Ovary (tissue), 9 donors: ENCODE results near the gene OSBPL5. TPM values are rescaled to one million over a fixed set of nuclear protein-coding genes. Genes with fewer than 3 reads are reported as not detected.

Source experiments
- DNase-seq, 5 donors: peaks; one replicate each; pipeline ENCODE4 v3.0.0-alpha.2; 2019 to 2020
- H3K27ac ChIP-seq, 2 donors: fragments of 200-600 bp; one replicate each; pipeline versions ENCODE4 v1.5.1 to v1.8.0; 2019 to 2022
- H3K27me3 ChIP-seq: fragments of 200-600 bp; one replicate; pipeline ENCODE4 v1.8.0; 2022
- H3K36me3 ChIP-seq: fragments of 200-600 bp; sonication (generic); one replicate; pipeline ENCODE4 v1.5.1; 2019
- H3K4me1 ChIP-seq: one replicate; pipeline ENCODE4 v1.8.1; 2013; ENCODE audit warnings: mild to moderate bottlenecking, moderate library complexity; ENCODE audit not compliant: insufficient read depth
- H3K4me3 ChIP-seq: fragments of 200-600 bp; sonication (generic); one replicate; pipeline ENCODE4 v1.5.1; 2017
- H3K9me3 ChIP-seq, 2 donors: fragments of 200-600 bp in 1 of 2; sonication (generic) in 1 of 2; one replicate each; pipeline versions ENCODE4 v1.5.1 to v1.8.1; 2013 to 2019; ENCODE audit warnings: mild to moderate bottlenecking in 1 of 2, moderate library complexity in 1 of 2
- CTCF ChIP-seq, 3 donors: fragments of 450-650 bp in 2 of 3; fragments of 200-600 bp in 1 of 3; IDR thresholded peaks; one replicate each; pipeline versions ENCODE4 v1.5.1 to v1.8.0; 2016 to 2022; ENCODE audit warnings: antibody characterized with exemption in 3 of 3, mild to moderate bottlenecking in 1 of 3
- EP300 ChIP-seq: sonication (generic); formaldehyde crosslinking; IDR thresholded peaks from one replicate; pipeline ENCODE4 v1.6.1; 2017; ENCODE audit warnings: antibody characterized with exemption
- POLR2A ChIP-seq: fragments of 450-650 bp; IDR thresholded peaks from one replicate; pipeline ENCODE4 v1.6.1; 2017; ENCODE audit warnings: antibody characterized with exemption, mild to moderate bottlenecking, moderate library complexity
- WGBS, 3 donors: extraction: QIAGEN DNeasy Blood & Tissue Kit in 1 of 3; methylation state at CpG; one replicate each; pipeline versions ENCODE4 v1.1.5 to v1.1.7; 2013 to 2017; 5-methylcytosine and 5-hydroxymethylcytosine counted together
- intact Hi-C, 4 donors: fragments of 100-400 bp; cut with DNase I; formaldehyde crosslinking; loops; one replicate each; pipeline versions ENCODE4 v1.11.0 to v1.15.1; 2022 to 2023
- polyA plus RNA-seq, 2 donors: library from polyadenylated mRNA; stranded (reverse); fragments of 200-250 nt in 1 of 2; fragments of 350-450 nt in 1 of 2; fragmentation: Illumina TruSeq in 1 of 2; extraction: RNeasy Lipid Tissue Mini Kit (QIAGEN cat#74804) in 1 of 2; gene quantifications; one replicate each; pipeline ENCODE4 v1.2.3, GENCODE V29; 2013 to 2014
- total RNA-seq, 7 donors: library from RNA; depleted of rRNA in 2 of 7; stranded (reverse); fragments of >200 nt in 2 of 7; fragmentation: NEBNext Ultra II Directional in 3 of 7; extraction: Animal tissue kit (Norgen Biotek cat#: 25700) in 3 of 7; gene quantifications; one replicate each; pipeline versions ENCODE4 v1.1.0 to v1.2.4, GENCODE V29; 2016 to 2023
- donor health status: DM: no; HTN: no; CAD: no; lungs with moderate emphysema.
- donor health status: DM: no; HTN: no; CAD: no.
- donor health status: Bipolar disorder and iron deficiency.
- donor health status: DM: yes; HTN: yes; CAD: no.
- donor health status: DM: no; HTN: no; CAD: no.
- donor health status: DM: yes; HTN: yes; CAD: no.

Gene OSBPL5
- total and polyA plus RNA-seq, 9 donors = 3.0 to 41.0 (median 23.3) TPM

- Histone ChIP-seq H3K27ac (no peak overlapping the region), H3K27me3 (no peaks in the 10 kb centered on the region), H3K4me3 (no peak overlapping the region), H3K36me3 (no peaks in the 10 kb centered on the region), H3K9me3 (no peaks in the 10 kb centered on the region), H3K4me1 (no peaks in the 10 kb centered on the region)
- intact Hi-C loops = no loop called here
- TF ChIP-seq EP300 (no peak), CTCF (IDR thresholded peaks at IDR 0.05) (no peak), POLR2A (no peak)
- WGBS, 3 donors = 81 to 88% (median 87%) methylated on average over 15 of the region's 15 CpGs
- no peak for DNase-seq
These were observed 33.7 kb upstream of the OSBPL5 start for GRCh38 chr11:3198815-3199214.

GRCh38 chr11:3197878-3198528 is 32.9 kb upstream of the OSBPL5 start:
- no peak overlapping the region for H3K4me3 ChIP-seq
- no peak overlapping the region for H3K27ac ChIP-seq
- DNase-seq = no peak
- H3K36me3 ChIP-seq = no peaks in the 10 kb centered on the region
- WGBS, 3 donors = 78 to 84% (median 83%) methylated on average over 8 of the region's 8 CpGs
- H3K4me1 ChIP-seq = no peaks in the 10 kb centered on the region
- H3K27me3 ChIP-seq = no peaks in the 10 kb centered on the region
- intact Hi-C loops = no loop called here
- no peaks in the 10 kb centered on the region for H3K9me3 ChIP-seq
- TF ChIP-seq POLR2A = no peak
- no peak for TF ChIP-seq EP300
- no peak for TF ChIP-seq CTCF (IDR thresholded peaks at IDR 0.05)

- H3K27me3 ChIP-seq = no peaks in the 10 kb centered on the region
- H3K36me3 ChIP-seq = no peaks in the 10 kb centered on the region
- intact Hi-C loops = no loop called here
- no peak overlapping the region for H3K4me3 ChIP-seq
- no peaks in the 10 kb centered on the region for H3K9me3 ChIP-seq
- TF ChIP-seq POLR2A (no peak), EP300 (no peak), CTCF (IDR thresholded peaks at IDR 0.05) (no peak)
- no peaks in the 10 kb centered on the region for H3K4me1 ChIP-seq
- H3K27ac ChIP-seq = no peak overlapping the region
- peak in 1 of 5 donors; percentile 5 for DNase-seq
- WGBS, 3 donors = 82 to 88% (median 86%) methylated on average over 9 to 11 of the region's 11 CpGs
These were observed 32.1 kb upstream of the OSBPL5 start for GRCh38 chr11:3197044-3197695.

DNA sequence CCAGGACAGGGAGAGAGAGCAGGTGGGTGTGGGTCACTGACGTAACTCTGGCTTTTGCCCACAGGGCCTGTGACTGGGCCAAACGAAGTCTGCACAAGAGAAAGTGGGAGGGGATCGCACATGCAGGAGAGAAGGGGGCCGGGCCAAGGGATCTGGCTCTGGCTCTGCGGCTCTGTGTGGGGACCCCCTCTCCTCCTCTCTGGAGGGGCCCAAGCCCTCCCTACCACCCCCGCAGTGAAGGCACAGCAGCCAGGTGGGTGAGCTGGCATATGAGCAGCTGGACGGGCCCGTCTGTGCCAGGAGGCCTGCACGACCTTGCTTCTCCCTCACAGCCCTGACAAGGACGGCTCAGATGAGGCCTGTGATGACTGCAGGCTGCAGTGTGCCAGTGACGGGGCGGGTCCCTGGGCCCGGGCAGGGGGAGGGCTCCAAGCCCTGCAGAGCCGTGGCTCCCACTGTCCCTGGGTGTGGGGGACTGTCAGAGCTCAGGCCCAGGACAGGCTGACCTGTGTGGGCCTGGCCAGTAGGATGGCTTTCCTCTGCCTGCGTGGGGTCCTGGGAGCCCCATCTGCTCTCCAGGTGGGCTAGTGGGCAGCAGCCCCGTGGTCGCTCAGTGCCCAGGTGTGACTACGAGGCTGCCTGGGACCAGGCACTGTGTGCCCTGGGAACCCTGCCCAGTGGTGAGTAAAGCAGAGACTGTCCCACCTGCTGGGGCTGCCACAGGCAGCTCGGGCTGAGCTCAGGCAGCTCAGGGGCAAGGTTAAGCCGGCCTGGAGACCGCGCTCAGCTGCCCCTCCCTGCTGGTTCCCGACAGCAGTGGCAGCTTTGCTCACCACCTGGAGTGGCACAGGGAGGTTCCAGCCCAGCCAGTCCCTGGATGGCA is 31.3 kb upstream of the OSBPL5 start:
- H3K4me3 ChIP-seq = no peak overlapping the region
- TF ChIP-seq POLR2A (no peak), CTCF (IDR thresholded peaks at IDR 0.05) (no peak), EP300 (no peak)
- 65 to 73% (median 72%) methylated on average over 12 to 23 of the region's 23 CpGs for WGBS, 3 donors
- no peak for DNase-seq
- H3K4me1 ChIP-seq = no peaks in the 10 kb centered on the region
- intact Hi-C loops = no loop called here
- H3K9me3 ChIP-seq = no peaks in the 10 kb centered on the region
- no peaks in the 10 kb centered on the region for H3K36me3 ChIP-seq
- no peaks in the 10 kb centered on the region for H3K27me3 ChIP-seq
- H3K27ac ChIP-seq = no peak overlapping the region
